Psoas muscle (tissue), 8 donors: Measurements from ENCODE around the gene APOB. TPM values are rescaled to one million over a fixed set of nuclear protein-coding genes. Genes with fewer than 3 reads are reported as not detected.

ENCODE experiments used
- ATAC-seq, 4 donors: fragments of 200-7000 bp; cut with Tn5 transposase; one replicate each; pipeline ENCODE4 v1.9.1; 2020; ENCODE audit warnings: moderate library complexity in 3 of 4, mild to moderate bottlenecking in 2 of 4
- DNase-seq, 2 donors: peaks; one replicate each; pipeline ENCODE4 v3.0.0-alpha.2; 2020
- H3K27ac ChIP-seq: fragments of 200-600 bp; one replicate; pipeline ENCODE4 v1.8.0; 2022
- H3K27me3 ChIP-seq, 3 donors: fragments of 200-600 bp in 1 of 3; one replicate each; pipeline versions ENCODE4 v1.6.1 to v1.8.0; 2013 to 2022; ENCODE audit warnings: low read length in 2 of 3, mild to moderate bottlenecking in 2 of 3, moderate library complexity in 1 of 3; ENCODE audit not compliant: insufficient read depth in 3 of 3
- H3K36me3 ChIP-seq, 2 donors: fragments of 200-600 bp in 1 of 2; one replicate each; pipeline versions ENCODE4 v1.6.1 to v1.8.0; 2013 to 2022; ENCODE audit warnings: low read depth in 1 of 2, mild to moderate bottlenecking in 1 of 2, moderate library complexity in 1 of 2; ENCODE audit not compliant: insufficient read depth in 1 of 2
- H3K4me1 ChIP-seq: fragments of 200-600 bp; one replicate; pipeline ENCODE4 v1.8.0; 2022
- H3K4me3 ChIP-seq: fragments of 200-600 bp; one replicate; pipeline ENCODE4 v1.8.0; 2022; ENCODE audit warnings: mild to moderate bottlenecking
- H3K9me3 ChIP-seq: fragments of 200-600 bp; one replicate; pipeline ENCODE4 v1.8.0; 2022
- WGBS, 3 donors: extraction: QIAGEN DNeasy Blood & Tissue Kit; methylation state at CpG; one replicate each; pipeline versions ENCODE4 v1.1.6 to v1.1.7; 2013; 5-methylcytosine and 5-hydroxymethylcytosine counted together
- intact Hi-C, 2 donors: fragments of 100-400 bp; cut with DNase I; formaldehyde crosslinking; loops; one replicate each; pipeline versions ENCODE4 v1.11.0 to v1.14.2; 2022
- polyA plus RNA-seq, 3 donors: library from polyadenylated mRNA; stranded (reverse); fragments of 200-250 nt; gene quantifications; one replicate each; pipeline ENCODE4 v1.2.3, GENCODE V29; 2013
- total RNA-seq, 4 donors: library from RNA; stranded (reverse); fragmentation: NEBNext Ultra II Directional in 2 of 4; extraction: Animal tissue kit (Norgen Biotek cat#: 25700) in 2 of 4; gene quantifications; one replicate each; pipeline versions ENCODE4 v1.2.1 to v1.2.4, GENCODE V29; 2021 to 2023
- TF ChIP-seq, protein P1 (sequence below): fragments of 200-600 bp; IDR thresholded peaks from one replicate; pipeline ENCODE4 v1.8.0; 2022; ENCODE audit warnings: antibody characterized with exemption
- donor health status: healthy with polysubstance abuse.
- donor health status: DM: no; HTN: no; CAD: no; lungs with moderate emphysema.
- donor health status: Bipolar disorder and iron deficiency.
- donor health status: healthy.
- donor health status: DM: yes; HTN: yes; CAD: no.
- donor health status: DM: no; HTN: no; CAD: no.
- donor health status: DM: no; HTN: no; CAD: no.
- donor health status: DM: yes; HTN: yes; CAD: no.

APOB gene
- total and polyA plus RNA-seq, 7 donors, result 0.03 to 0.64 (median 0.34) TPM

DNA sequence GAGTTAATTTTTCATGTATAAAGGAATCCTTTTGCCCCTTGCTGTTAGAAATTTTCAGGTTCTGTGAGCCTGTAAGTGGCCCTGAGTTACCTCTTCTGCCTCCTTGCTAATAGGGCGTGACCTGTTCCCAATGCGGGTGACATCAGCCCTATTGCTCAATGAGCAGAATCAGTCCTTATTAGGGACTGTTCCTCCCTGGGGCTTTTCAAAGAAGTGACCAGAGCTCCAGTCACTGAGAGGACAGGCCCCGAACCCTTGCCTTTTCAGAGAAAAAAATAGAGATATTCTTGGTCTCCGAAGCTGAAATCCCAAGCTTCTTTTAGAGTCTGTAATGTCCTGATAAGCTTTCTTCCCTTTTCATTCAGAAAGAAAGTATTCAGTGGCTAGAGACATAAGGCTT is 8.2 kb upstream of the APOB start:
- no peak for DNase-seq
- Histone ChIP-seq H3K4me1 (no peaks in the 10 kb centered on the region), H3K4me3 (no peak overlapping the region), H3K27me3 (no peaks in the 10 kb centered on the region), H3K36me3 (no peaks in the 10 kb centered on the region), H3K9me3 (no peaks in the 10 kb centered on the region), H3K27ac (no peak overlapping the region)
- TF ChIP-seq, protein P1, sequence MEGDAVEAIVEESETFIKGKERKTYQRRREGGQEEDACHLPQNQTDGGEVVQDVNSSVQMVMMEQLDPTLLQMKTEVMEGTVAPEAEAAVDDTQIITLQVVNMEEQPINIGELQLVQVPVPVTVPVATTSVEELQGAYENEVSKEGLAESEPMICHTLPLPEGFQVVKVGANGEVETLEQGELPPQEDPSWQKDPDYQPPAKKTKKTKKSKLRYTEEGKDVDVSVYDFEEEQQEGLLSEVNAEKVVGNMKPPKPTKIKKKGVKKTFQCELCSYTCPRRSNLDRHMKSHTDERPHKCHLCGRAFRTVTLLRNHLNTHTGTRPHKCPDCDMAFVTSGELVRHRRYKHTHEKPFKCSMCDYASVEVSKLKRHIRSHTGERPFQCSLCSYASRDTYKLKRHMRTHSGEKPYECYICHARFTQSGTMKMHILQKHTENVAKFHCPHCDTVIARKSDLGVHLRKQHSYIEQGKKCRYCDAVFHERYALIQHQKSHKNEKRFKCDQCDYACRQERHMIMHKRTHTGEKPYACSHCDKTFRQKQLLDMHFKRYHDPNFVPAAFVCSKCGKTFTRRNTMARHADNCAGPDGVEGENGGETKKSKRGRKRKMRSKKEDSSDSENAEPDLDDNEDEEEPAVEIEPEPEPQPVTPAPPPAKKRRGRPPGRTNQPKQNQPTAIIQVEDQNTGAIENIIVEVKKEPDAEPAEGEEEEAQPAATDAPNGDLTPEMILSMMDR, result no peak
- WGBS, 3 donors, result 43 to 79% (median 47%) methylated on average over 4 of the region's 4 CpGs
- intact Hi-C loops, result no loop called here
- peak in 2 of 4 donors; percentile 65 to 67 for ATAC-seq

DNA sequence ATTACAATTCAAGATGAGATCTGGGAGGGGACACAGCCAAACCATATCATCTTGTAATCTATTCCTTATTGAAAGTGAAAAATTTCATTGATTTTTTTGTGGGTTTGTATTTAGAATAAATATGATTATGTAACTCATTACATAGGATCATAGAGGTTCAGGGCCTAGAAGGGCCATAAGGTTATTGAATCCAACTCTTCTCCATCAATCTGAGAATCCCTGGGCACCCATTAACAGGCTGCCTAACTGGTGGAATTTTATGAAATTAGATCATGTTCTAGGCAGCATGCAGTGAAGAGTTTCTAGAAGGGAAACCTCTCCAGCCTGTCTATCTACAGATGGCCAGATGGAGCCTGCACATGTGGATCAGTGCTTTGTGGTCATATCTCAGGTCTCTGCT is 6.3 kb upstream of the APOB start:
- ATAC-seq (no peak), DNase-seq (no peak)
- H3K27me3 ChIP-seq, result no peaks in the 10 kb centered on the region
- no peaks in the 10 kb centered on the region for H3K36me3 ChIP-seq
- TF ChIP-seq, protein P1, result no peak
- no peaks in the 10 kb centered on the region for H3K9me3 ChIP-seq
- H3K27ac ChIP-seq, result no peak overlapping the region
- no peaks in the 10 kb centered on the region for H3K4me1 ChIP-seq
- intact Hi-C loops, result no loop called here
- no peak overlapping the region for H3K4me3 ChIP-seq

DNA sequence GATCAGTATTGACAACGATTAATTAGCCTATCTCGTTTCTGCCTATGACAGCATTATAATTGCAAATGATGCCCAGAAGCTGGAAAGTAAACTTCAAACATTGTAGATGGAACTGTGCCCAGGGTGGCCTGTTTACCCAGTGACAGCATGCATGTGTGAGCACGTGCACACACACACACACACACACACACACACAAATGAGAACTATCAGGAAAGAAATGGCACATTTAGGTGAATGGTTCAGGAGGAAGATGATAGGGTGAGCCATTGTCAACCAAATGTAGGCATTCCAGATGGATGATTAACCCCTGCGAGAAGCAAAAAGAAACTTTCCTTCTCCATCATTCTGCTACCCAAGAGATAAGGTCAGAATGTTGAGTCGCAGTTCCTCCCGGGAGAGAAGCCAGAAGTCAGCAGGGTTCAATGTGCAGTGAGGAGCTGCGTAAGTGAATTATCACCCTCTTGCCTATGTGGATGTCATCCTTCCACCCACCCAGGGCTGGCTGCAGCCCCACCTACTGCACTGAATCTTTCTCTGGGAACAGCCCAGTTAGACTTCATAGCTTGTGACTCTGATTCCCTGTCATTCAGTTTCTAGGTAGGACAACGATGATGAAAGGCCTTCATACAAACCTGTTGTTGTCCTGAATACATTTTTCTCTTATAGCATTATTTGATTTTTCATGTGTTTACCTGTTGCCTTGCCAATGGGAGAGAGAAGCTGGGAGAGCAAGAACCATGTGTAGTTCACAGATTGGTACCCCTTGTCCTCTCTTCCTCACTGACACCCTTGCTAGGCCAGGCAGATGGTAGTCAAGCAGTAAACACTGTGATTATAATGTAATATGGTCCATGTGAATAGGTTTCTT is 3.5 kb upstream of the APOB start:
- intact Hi-C loops, result loop anchor here in 1 of 2 donors (10.0 kb wide), 1 partner anchor 383 kb away; the partner anchor contains the start of gene GDF7

DNA sequence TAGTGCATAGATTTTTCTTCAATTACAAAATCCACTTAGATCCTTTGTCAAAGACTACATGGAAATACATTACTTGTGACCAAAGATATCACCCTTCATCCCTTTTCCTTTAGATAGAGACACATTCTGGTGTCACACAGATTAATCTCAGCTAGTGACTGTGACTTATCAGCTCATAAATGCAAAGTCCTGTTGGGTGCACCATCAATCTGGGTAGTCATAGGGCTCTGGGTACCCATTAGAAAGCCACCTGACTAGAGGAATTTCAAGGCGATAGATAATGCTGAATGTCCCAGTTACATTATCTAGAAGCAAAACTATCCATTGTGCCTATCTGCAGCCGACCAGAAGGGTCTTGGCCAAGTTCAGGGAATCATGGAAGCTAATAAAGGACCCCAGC is 2.6 kb upstream of the APOB start:
- Histone ChIP-seq H3K27ac (no peak overlapping the region), H3K4me3 (no peak overlapping the region), H3K27me3 (peaks cover 0 to 12% (median 2%) of the 10 kb centered on the region in 3 donors), H3K4me1 (no peaks in the 10 kb centered on the region), H3K9me3 (no peaks in the 10 kb centered on the region), H3K36me3 (no peaks in the 10 kb centered on the region)
- 84 to 86% (median 86%) methylated on average over 2 of the region's 2 CpGs for WGBS, 3 donors
- no peak for DNase-seq
- intact Hi-C loops, result loop anchor here in 1 of 2 donors (10.0 kb wide), 1 partner anchor 382 kb away; the partner anchor contains the start of gene GDF7
- ATAC-seq, result no peak
- TF ChIP-seq, protein P1, result no peak

More for the DNA sequence above, 3.5 kb upstream of the APOB start:
- no peaks in the 10 kb centered on the region for H3K4me1 ChIP-seq
- H3K9me3 ChIP-seq, result no peaks in the 10 kb centered on the region
- no peak overlapping the region for H3K4me3 ChIP-seq
- TF ChIP-seq, protein P1, result no peak
- DNase-seq (no peak), ATAC-seq (no peak)
- WGBS, 3 donors, result 70 to 75% (median 73%) methylated on average over 8 of the region's 8 CpGs
- no peak overlapping the region for H3K27ac ChIP-seq
- no peaks in the 10 kb centered on the region for H3K36me3 ChIP-seq
- H3K27me3 ChIP-seq, result peaks cover 0 to 12% (median 2%) of the 10 kb centered on the region in 3 donors
